GM10248 (cell line): ENCODE measurements around the gene GLS.

ENCODE experiments used
- CTCF ChIA-PET: fragments of 300-600 bp; sonication (Branson Sonifier 250); formaldehyde crosslinking; extraction: SDS; loops from one replicate; lab custom pipeline; 2021; ENCODE audit warnings: antibody characterized with exemption; lab: Yijun Ruan, JAX
- POLR2A ChIA-PET: fragments of 350-650 bp; sonication (Branson Sonifier 250); formaldehyde crosslinking; extraction: SDS; loops from one replicate; lab custom pipeline; 2020; ENCODE audit warnings: antibody characterized with exemption; lab: Yijun Ruan, JAX
- DNase-seq: peaks from one replicate; pipeline ENCODE4 v3.0.0; 2012; ENCODE audit errors: extremely low spot score
- TF ChIP-seq, protein P1 (sequence below): IDR thresholded peaks from 2 replicates; pipeline ENCODE4 v1.5.1; 2012; ENCODE audit warnings: mild to moderate bottlenecking, low read depth; ENCODE audit errors: extremely low read depth, missing control alignments, control extremely low read depth

Gene GLS

GRCh38 chr2:190927301-190927700 is 46.7 kb downstream of the GLS start:
- DNase-seq: no peak

DNA sequence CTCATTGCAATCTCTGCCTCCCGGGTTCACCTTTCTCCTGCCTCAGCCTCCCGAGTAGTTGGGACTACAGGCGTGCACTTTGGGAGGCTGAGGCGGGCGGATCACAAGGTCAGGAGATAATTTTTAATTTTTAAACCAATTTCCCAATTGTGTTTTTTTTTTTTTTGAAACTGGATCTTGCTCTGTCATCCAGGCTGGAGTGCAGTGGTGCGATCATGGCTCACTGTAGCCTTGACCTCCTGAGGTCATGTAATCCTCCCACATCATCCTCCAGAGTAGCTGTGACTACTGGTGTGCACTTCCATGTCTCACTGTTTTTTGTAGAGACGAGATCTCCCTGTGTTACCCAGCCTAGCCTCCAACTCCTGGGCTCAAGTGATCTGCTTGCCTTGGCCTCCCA is 49.3 kb downstream of the GLS start:
- TF ChIP-seq, protein P1, sequence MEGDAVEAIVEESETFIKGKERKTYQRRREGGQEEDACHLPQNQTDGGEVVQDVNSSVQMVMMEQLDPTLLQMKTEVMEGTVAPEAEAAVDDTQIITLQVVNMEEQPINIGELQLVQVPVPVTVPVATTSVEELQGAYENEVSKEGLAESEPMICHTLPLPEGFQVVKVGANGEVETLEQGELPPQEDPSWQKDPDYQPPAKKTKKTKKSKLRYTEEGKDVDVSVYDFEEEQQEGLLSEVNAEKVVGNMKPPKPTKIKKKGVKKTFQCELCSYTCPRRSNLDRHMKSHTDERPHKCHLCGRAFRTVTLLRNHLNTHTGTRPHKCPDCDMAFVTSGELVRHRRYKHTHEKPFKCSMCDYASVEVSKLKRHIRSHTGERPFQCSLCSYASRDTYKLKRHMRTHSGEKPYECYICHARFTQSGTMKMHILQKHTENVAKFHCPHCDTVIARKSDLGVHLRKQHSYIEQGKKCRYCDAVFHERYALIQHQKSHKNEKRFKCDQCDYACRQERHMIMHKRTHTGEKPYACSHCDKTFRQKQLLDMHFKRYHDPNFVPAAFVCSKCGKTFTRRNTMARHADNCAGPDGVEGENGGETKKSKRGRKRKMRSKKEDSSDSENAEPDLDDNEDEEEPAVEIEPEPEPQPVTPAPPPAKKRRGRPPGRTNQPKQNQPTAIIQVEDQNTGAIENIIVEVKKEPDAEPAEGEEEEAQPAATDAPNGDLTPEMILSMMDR: no peak
- no peak for DNase-seq
- CTCF ChIA-PET: interaction anchor here (1.1 kb wide), 1 partner anchor 56 kb away, joined by 3 read pairs; no protein-coding TSS in a partner anchor
- POLR2A ChIA-PET: no interaction called here

More at GRCh38 chr2:190927301-190927700, 46.7 kb downstream of the GLS start:
- POLR2A ChIA-PET: no interaction called here
- TF ChIP-seq, protein P1: no peak
- CTCF ChIA-PET: interaction anchor here (1.0 to 1.1 kb wide), 2 partner anchors 11 to 27 kb away, joined by 3 to 4 read pairs; no protein-coding TSS in a partner anchor

DNA sequence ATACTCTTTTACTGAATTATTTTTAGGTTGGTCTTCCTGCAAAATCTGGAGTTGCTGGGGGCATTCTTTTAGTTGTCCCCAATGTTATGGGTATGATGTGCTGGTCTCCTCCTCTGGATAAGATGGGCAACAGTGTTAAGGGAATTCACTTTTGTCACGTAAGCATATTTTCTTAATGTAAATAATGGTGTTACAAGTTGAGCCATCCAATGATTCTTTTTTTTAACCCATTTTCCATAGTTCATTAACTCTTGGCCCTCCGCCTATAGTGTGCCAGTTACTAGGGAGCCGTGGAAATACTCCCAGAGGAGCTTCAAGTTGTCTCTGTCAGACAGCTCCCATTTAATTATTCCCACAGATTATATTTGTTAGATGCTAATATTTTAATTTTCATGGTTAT is 49.8 kb downstream of the GLS start:
- POLR2A ChIA-PET: no interaction called here
- DNase-seq: no peak
- CTCF ChIA-PET: interaction anchor here (1.1 kb wide), 1 partner anchor 55 kb away, joined by 3 read pairs; no protein-coding TSS in a partner anchor

DNA sequence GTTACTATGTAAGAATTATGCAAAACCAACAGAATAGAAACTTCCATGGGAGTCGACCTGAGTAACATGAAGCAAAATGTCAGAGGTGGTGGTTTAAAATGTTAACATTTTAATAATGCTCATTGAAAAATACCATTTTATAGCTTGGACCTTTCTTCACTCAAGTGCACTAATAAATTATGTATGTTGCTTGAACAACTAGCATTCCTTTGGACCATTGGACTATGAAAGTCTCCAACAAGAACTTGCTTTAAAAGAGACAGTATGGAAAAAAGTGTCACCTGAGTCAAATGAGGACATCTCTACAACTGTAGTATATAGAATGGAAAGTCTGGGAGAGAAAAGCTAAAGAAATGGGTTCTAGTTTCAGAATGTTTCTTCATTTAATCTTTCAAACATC is 51.9 kb downstream of the GLS start:
- CTCF ChIA-PET: interaction anchor here (0.7 to 3.3 kb wide), 3 partner anchors 14 to 40 kb away, joined by 3 to 14 read pairs (median 4); no protein-coding TSS in a partner anchor

More for the DNA sequence above, 49.8 kb downstream of the GLS start:
- TF ChIP-seq, protein P1: no peak

DNA sequence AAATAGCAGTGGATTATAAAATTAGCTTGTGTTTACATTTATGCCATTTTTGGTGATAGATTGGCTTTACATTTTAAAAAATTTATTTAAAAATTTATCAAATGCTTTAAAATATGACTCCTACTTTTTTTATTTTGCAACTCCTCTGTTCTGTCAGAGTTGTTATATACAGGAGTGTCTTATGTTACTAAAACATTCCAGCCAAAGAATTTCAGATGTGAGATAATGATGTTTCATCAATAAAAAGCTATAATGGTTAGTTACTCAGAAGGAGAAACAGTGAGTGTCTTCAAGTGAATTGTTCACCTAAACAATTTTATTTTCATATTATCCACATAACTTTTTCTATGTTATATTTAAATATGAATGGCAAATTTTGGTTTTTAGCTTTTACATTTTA is 52.7 kb downstream of the GLS start:
- ChIA-PET POLR2A (no interaction called here), CTCF (interaction anchor here (0.7 to 3.3 kb wide), 3 partner anchors 13 to 41 kb away, joined by 3 to 14 read pairs (median 4); no protein-coding TSS in a partner anchor)
- TF ChIP-seq, protein P1: no peak
- DNase-seq: no peak

More for the DNA sequence above, 51.9 kb downstream of the GLS start:
- TF ChIP-seq, protein P1: no peak
- POLR2A ChIA-PET: no interaction called here
- no peak for DNase-seq

DNA sequence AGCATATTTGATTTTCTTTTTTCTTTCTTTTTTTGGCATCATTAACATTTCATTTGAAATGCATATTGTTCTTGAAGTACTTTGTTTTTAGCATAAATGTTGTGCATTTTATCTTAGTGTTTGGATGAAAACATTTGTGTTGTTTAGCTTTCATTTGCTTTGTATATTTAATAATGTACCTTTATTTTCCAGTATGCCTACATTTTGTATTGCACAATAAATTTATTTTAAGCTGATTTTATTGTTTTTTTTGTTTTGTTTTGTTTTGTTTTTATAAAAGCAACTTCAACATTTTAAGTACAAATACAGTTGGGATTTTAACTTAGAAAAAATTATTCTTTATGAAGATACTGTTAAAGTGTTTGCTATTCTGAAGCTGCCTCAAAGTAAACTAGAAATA is 54.4 kb downstream of the GLS start:
- TF ChIP-seq, protein P1: no peak
- no peak for DNase-seq
- CTCF ChIA-PET: interaction anchor here (3.3 kb wide), 1 partner anchor 12 kb away, joined by 14 read pairs; no protein-coding TSS in a partner anchor
- POLR2A ChIA-PET: no interaction called here
